Kidney (tissue), 14 donors: ENCODE results near the gene FHL5. TPM values are rescaled to one million over a fixed set of nuclear protein-coding genes. Genes with fewer than 3 reads are reported as not detected.
A peak's percentile ranks its signal among the peaks of the same experiment; 100 is the strongest.

Experiments used
- DNase-seq, 5 donors: peaks; one replicate each; pipeline ENCODE4 v3.0.0-alpha.2; 2013 to 2020
- FAIRE-seq: peaks from 2 replicates; lab custom pipeline; 2012; peaks lifted over from hg19 to GRCh38; lab: Jason Lieb, UNC
- H3K27ac ChIP-seq, 2 donors: one replicate each; pipeline ENCODE4 v1.7.0; 2013; ENCODE audit warnings: low read depth in 2 of 2, low read length in 2 of 2, inconsistent platforms in 1 of 2
- H3K27me3 ChIP-seq: one replicate; pipeline ENCODE4 v1.7.1; 2013; ENCODE audit warnings: low read length, inconsistent platforms; ENCODE audit not compliant: control insufficient read depth, insufficient read depth
- H3K36me3 ChIP-seq, 3 donors: one replicate each; pipeline versions ENCODE4 v1.7.0 to v1.7.1; 2013; ENCODE audit warnings: low read length in 3 of 3, control low read depth in 1 of 3, inconsistent platforms in 1 of 3; ENCODE audit not compliant: insufficient read depth in 3 of 3, control insufficient read depth in 2 of 3
- H3K4me1 ChIP-seq, 3 donors: one replicate each; pipeline versions ENCODE4 v1.7.0 to v1.7.1; 2013; ENCODE audit warnings: low read length in 3 of 3, inconsistent platforms in 1 of 3, low read depth in 1 of 3; ENCODE audit not compliant: control insufficient read depth in 2 of 3, insufficient read depth in 2 of 3
- H3K4me3 ChIP-seq, 3 donors: one replicate each; pipeline versions ENCODE4 v1.7.0 to v1.8.1; 2013; ENCODE audit warnings: low read length in 3 of 3, control low read depth in 1 of 3, inconsistent platforms in 1 of 3
- H3K9ac ChIP-seq, 3 donors: one replicate each; pipeline versions ENCODE4 v1.7.0 to v1.7.1; 2013; ENCODE audit warnings: low read length in 3 of 3, control low read depth in 1 of 3, inconsistent platforms in 1 of 3
- H3K9me3 ChIP-seq, 3 donors: one replicate each; pipeline versions ENCODE4 v1.7.0 to v1.7.1; 2013; ENCODE audit warnings: low read length in 3 of 3, control low read depth in 1 of 3, inconsistent platforms in 1 of 3; ENCODE audit not compliant: control insufficient read depth in 2 of 3, insufficient read depth in 1 of 3
- intact Hi-C: fragments of 100-400 bp; cut with DNase I; formaldehyde crosslinking; loops from one replicate; pipeline ENCODE4 v1.11.1; 2022
- polyA plus RNA-seq: library from polyadenylated mRNA; stranded (reverse); fragments of 350-450 nt; fragmentation: Illumina TruSeq; extraction: RNeasy Lipid Tissue Mini Kit (QIAGEN cat#74804); gene quantifications from one replicate; pipeline ENCODE4 v1.2.3, GENCODE V29; 2014; ENCODE audit warnings: low read depth, low replicate concordance; ENCODE audit not compliant: insufficient read depth
- total RNA-seq: library from RNA; stranded (reverse); fragmentation: NEBNext Ultra II Directional; extraction: Animal tissue kit (Norgen Biotek cat#: 25700); gene quantifications from one replicate; pipeline ENCODE4 v1.2.1, GENCODE V29; 2021
- TF ChIP-seq, protein P1 (sequence below): IDR thresholded peaks from 3 replicates; pipeline ENCODE4 v1.5.1; 2012; ENCODE audit warnings: mild to moderate bottlenecking, moderate library complexity, borderline replicate concordance; ENCODE audit not compliant: insufficient read depth; ENCODE audit errors: extremely low read depth
- donor health status: control.
- donor health status: control.
- donor health status: control.
- donor health status: control.
- donor health status: control.
- donor health status: DM: yes; HTN: yes; CAD: no.
- donor health status: Normal renal cell carcinoma (clear cell type).

The FHL5 gene
- total and polyA plus RNA-seq, 2 donors from 2014 or later, result 4.3 to 34.5 TPM

DNA sequence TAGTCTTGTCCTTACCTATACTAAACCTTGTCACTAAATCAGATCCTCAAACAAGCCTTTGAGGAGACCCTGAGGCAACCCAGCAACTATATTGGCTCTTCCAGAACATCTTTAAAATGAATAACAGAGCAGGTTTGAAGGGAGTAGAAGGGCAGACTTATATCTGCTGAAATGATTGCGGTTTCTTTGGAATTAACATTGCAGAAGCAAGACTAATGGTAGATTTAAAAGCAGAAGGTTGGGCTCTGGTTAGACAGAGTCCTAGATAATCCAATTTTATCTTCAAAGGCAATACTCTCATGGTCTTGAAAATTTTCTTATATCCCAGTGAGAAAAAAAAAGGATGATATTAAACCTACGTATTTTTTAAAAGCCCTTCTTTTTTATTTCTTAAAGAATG, 19.1 kb downstream of the FHL5 start:
- intact Hi-C loops, result no loop called here
- Histone ChIP-seq H3K9ac (no peak overlapping the region), H3K36me3 (no peaks in the 10 kb centered on the region), H3K9me3 (no peaks in the 10 kb centered on the region), H3K27me3 (no peaks in the 10 kb centered on the region), H3K4me3 (no peak overlapping the region), H3K4me1 (peaks cover 0 to 3% (median 0%) of the 10 kb centered on the region in 3 donors), H3K27ac (no peak overlapping the region)
- DNase-seq (no peak), FAIRE-seq (no peak)
- TF ChIP-seq, protein P1, sequence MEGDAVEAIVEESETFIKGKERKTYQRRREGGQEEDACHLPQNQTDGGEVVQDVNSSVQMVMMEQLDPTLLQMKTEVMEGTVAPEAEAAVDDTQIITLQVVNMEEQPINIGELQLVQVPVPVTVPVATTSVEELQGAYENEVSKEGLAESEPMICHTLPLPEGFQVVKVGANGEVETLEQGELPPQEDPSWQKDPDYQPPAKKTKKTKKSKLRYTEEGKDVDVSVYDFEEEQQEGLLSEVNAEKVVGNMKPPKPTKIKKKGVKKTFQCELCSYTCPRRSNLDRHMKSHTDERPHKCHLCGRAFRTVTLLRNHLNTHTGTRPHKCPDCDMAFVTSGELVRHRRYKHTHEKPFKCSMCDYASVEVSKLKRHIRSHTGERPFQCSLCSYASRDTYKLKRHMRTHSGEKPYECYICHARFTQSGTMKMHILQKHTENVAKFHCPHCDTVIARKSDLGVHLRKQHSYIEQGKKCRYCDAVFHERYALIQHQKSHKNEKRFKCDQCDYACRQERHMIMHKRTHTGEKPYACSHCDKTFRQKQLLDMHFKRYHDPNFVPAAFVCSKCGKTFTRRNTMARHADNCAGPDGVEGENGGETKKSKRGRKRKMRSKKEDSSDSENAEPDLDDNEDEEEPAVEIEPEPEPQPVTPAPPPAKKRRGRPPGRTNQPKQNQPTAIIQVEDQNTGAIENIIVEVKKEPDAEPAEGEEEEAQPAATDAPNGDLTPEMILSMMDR, result no peak

DNA sequence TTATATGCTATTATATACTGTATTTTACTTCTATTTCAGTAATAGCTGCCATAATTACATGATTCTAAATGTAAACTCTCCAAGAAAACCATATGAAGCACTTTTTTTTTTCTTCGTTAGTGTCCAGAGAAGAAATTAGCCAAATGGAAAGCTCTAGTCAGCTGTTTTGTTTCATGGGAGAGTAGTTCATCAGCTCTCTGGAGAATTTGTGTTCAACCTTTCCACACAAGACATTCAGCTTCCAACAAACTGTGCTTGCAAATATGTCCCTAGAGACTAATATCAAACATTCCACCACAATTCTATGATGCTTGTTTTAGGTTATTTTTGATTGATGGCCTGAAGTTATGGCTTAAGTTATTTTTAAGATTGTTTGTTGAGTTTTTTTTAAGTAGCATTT, 19.5 kb downstream of the FHL5 start:
- no peaks in the 10 kb centered on the region for H3K9me3 ChIP-seq
- intact Hi-C loops, result no loop called here
- no peaks in the 10 kb centered on the region for H3K27me3 ChIP-seq
- FAIRE-seq (no peak), DNase-seq (peak in 2 of 5 donors; percentile 21 to 63)
- no peaks in the 10 kb centered on the region for H3K36me3 ChIP-seq
- H3K4me1 ChIP-seq, result peaks cover 0 to 3% (median 0%) of the 10 kb centered on the region in 3 donors
- no peak overlapping the region for H3K27ac ChIP-seq
- H3K4me3 ChIP-seq, result no peak overlapping the region
- H3K9ac ChIP-seq, result no peak overlapping the region
- TF ChIP-seq, protein P1, result no peak

- Histone ChIP-seq H3K9ac (no peak overlapping the region), H3K4me1 (no peaks in the 10 kb centered on the region), H3K9me3 (no peaks in the 10 kb centered on the region), H3K27ac (no peak overlapping the region), H3K4me3 (no peak overlapping the region), H3K27me3 (no peaks in the 10 kb centered on the region), H3K36me3 (no peaks in the 10 kb centered on the region)
- intact Hi-C loops, result no loop called here
- TF ChIP-seq, protein P1, result no peak
- FAIRE-seq, result no peak
- DNase-seq, result no peak
Observed at GRCh38 chr6:96604420-96604819, 41.5 kb downstream of the FHL5 start.

DNA sequence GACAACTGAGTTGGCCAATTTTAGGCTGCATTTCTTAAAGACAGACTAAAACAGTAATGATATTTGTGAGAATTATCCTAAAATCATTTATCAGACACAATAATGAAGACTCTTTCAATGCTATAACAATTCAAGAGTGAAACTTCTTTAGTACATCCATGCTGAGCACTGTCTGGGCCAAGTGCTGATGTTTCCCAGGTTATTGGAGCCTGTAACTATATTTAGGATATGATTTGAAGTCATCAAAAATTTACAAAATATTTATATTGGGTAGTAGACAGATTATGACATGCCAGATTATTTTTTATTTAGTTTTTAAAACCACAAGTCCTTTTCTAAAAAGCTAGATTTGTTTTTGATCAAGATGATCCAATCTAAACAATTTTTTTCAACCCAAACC, 45.1 kb downstream of the FHL5 start:
- DNase-seq, result no peak
- FAIRE-seq, result no peak
- TF ChIP-seq, protein P1, result no peak
- no peak overlapping the region for H3K4me3 ChIP-seq
- no peaks in the 10 kb centered on the region for H3K36me3 ChIP-seq
- H3K9me3 ChIP-seq, result no peaks in the 10 kb centered on the region
- no peaks in the 10 kb centered on the region for H3K27me3 ChIP-seq
- H3K27ac ChIP-seq, result no peak overlapping the region
- no peaks in the 10 kb centered on the region for H3K4me1 ChIP-seq
- H3K9ac ChIP-seq, result no peak overlapping the region
- intact Hi-C loops, result no loop called here
